GM12801 (cell line): ENCODE measurements around the gene RBM10.

Experiments
- TF ChIP-seq, protein P1 (sequence below): IDR thresholded peaks from one replicate; pipeline ENCODE4 v1.5.1; 2011; ENCODE audit warnings: control low read depth; ENCODE audit not compliant: insufficient read length; ENCODE audit errors: extremely low read depth

Gene RBM10

DNA sequence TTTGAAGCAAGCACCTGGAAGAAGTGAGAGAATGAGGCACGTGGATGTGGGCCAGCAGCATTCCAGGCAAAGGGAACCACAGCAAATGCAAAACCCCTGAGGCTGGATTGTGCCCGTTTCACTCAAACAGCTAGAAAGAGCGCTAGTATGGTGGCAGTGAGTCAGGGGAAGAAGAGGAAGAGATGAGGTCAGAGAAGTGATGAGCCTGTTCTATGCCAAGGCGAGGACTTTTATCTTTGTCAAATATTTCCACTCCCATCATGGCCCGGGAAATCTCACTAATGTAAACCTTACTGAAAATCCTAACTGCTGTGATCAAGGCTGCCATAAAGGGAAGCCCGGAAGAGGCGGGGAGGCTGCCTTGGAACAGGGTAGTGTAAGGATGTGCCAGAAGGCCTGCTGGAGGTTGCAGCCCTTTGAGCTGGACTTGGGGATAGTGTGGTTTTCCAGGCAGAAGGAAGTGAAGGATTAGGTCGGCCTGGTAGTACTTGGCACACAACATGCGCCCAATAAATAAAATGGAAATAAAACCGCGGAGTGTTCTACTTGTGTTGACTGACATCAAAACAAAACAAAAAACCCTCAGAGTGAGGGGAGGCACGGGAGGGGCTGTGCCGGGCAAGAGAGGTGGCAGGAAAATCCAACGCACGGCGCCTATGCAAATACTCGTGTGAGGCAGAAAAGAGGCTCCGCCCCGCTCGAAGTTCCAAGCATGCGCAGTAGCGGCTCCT is 72.3 kb downstream of the RBM10 start:
- TF ChIP-seq, protein P1, sequence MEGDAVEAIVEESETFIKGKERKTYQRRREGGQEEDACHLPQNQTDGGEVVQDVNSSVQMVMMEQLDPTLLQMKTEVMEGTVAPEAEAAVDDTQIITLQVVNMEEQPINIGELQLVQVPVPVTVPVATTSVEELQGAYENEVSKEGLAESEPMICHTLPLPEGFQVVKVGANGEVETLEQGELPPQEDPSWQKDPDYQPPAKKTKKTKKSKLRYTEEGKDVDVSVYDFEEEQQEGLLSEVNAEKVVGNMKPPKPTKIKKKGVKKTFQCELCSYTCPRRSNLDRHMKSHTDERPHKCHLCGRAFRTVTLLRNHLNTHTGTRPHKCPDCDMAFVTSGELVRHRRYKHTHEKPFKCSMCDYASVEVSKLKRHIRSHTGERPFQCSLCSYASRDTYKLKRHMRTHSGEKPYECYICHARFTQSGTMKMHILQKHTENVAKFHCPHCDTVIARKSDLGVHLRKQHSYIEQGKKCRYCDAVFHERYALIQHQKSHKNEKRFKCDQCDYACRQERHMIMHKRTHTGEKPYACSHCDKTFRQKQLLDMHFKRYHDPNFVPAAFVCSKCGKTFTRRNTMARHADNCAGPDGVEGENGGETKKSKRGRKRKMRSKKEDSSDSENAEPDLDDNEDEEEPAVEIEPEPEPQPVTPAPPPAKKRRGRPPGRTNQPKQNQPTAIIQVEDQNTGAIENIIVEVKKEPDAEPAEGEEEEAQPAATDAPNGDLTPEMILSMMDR: no peak

DNA sequence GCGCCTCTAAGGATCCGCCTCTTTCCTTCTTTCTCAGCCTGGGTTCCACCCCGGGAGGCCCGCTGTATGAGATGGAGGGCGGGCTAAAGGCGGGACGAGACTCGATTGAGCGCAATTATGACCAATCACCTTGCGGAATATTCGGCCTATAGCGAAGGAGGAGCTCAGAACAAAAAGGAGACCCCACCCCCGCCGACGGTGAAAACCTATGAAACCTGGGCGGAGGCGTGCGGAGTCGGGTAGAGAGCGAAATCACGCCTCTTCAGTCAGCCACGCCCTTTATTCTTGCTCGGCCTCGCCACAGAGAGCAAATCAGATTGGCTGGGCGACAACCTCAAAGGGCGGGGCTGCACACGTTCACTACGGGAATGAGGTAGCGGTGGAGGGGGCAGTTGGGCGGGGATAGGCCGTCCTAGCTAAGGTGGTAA is 72.8 kb downstream of the RBM10 start:
- TF ChIP-seq, protein P1: no peak

DNA sequence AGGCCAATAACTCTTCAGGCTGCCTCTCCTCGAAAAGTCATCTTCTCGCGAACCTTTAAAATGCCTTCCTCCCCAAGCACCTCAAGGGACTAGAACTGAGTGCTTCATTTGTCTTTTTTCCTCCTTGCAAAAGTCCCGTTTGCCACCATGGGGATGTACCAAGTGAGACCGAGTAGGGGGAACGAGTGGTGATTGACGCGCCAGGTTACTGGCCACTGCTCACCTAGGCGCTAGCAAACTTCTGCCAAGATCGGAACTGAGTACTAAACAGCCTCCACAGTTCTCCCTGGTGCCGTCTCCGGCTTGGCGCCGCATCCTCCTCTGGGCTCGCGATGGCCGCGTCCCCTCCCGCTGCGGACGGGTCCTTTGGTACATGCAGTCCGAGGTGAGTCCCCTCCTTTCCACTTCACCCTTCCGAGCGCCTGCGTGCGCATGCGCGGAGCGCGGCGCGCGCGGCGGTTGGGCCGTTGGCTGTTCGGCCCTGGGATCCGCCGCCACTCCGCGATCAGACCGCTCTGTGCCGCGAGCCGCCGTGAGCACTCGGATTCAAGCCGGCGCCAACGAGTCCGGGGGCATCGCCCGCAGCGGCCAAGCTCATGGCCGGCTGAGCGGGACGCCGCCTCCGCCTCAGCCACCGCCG is 73.4 kb downstream of the RBM10 start, which contains the start of gene CDK16:
CDK16 (plus strand) TSS at position 402 of the 640 bp plus-strand sequence. CDS start 4,877 bp downstream, outside the sequence.
- TF ChIP-seq, protein P1: no peak

DNA sequence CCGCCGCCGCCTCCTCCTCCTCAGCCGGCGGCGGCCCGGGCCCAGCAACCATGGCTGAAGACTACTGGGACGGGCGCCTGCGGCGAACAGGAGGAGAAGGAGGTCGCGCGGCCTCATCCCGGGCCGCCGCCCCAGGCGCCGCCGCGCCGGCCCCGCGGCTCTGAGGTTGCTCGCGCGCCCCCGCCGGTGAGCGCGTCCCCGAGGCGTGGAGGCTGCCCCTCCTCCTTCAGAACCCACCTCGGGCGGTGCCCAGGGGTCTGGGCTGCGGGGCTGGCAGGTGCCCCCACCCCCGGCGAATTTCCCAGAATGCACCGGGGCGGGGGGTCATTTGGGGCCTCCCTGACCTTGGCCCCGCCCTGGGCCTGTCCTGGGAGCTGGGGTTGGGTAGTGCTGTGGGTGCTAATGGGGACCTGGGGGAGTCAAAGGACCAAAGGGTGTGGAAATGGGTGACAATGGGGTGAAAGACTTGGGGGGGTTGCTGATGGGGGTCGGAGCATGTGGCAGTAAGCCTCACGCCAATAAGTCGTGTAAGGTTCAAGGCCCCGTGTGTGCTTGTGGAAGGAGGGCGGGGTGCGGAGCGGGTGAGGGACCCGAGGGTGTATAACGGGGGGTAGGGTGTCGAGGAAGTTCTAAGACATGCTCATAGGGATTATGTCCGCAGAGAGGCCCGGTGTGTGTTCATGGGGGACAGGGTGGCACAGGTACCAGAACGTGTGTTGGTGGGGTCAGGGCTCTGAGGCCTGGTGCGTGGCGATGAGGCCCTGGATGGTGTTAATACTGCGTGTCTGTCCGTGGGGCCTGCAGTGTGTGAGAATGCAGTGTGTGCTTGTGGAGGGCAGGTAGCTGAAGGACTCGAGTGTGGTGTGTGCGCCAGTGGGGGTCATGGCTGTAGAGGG is 74.1 kb downstream of the RBM10 start:
- TF ChIP-seq, protein P1: no peak

DNA sequence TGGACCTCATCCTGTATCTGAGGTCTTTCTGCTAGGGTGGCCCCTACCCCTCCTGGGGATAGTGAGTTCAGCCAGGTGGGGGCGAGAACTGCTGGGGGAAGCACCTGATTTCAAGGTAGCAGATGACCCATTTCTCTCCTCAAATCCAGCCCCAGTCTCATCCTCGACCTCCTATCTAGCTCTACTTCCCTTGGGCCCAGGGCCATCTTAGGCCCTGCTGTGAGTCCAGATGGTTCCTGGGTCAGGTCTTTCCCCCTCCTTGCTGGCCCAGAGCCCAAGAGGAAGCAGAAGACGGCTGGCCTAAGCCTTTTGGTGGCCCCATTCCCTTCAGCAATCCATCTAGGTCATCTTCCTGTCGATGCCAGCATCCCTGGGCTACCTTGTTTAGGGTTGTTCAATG is 76.7 kb downstream of the RBM10 start:
- TF ChIP-seq, protein P1: no peak

DNA sequence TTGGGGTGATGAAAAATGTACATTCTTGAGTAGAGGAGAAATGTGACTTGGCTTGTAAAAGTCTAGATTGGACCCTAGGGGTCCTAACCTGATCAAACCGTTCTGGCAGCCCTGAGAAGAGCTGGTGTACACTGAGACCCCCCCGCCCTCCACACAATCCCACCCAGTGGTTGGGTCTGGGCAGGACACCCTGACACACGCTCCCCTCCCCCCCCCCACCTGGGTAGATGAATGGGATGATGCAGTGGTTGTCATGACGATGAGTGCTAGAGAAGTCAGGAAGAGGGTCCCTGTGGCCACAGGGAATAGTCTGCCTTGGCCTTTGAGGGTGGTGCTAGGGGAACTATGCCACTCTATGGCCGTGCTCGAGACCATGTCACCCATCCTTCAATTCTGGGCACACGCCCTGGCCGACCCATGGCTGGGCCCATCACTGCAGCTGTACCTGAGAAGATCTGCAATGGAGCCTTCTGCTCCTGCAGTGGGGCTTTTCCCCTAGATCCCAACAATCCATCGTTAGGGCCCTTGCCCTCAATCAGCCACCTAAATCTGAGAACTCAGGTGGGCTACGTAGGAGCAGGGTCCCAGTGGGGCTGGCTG is 77.8 kb downstream of the RBM10 start:
- TF ChIP-seq, protein P1: no peak
